NB4 (cell line): ENCODE results near the gene AP3B1.

Experiments used
- CTCF ChIP-seq: IDR thresholded peaks from one replicate; pipeline ENCODE4 v1.5.1; 2012; ENCODE audit warnings: low read depth, low read length
- MYC ChIP-seq: IDR thresholded peaks from 2 replicates; pipeline ENCODE4 v1.6.1; 2011; ENCODE audit warnings: low read depth, low read length
- POLR2A ChIP-seq: IDR thresholded peaks from 2 replicates; pipeline ENCODE4 v1.6.1; 2011; ENCODE audit warnings: mild to moderate bottlenecking; ENCODE audit not compliant: insufficient read length; ENCODE audit errors: extremely low read depth
- TF ChIP-seq, protein P1 (sequence below): IDR thresholded peaks from 2 replicates; pipeline ENCODE4 v1.6.1; 2011; ENCODE audit warnings: low read depth, low read length

- TF ChIP-seq CTCF (no peak), MYC (no peak), POLR2A (no peak)
- TF ChIP-seq, protein P1, sequence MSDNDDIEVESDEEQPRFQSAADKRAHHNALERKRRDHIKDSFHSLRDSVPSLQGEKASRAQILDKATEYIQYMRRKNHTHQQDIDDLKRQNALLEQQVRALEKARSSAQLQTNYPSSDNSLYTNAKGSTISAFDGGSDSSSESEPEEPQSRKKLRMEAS: no peak
These were observed 41.3 kb downstream of the AP3B1 start for GRCh38 chr5:78253201-78253600.
